HG03280 (cell line): ENCODE results near the gene CAB39.

ENCODE experiments used
- ATAC-seq: cut with Tn5 transposase; IDR thresholded peaks from one replicate; pipeline ENCODE4 v1.9.1; 2021; ENCODE audit warnings: mild to moderate bottlenecking, moderate library complexity; ENCODE audit not compliant: unreplicated experiment

The CAB39 gene

GRCh38 chr2:230712443-230713330 lies at the start of gene CAB39:
Gene CAB39 (plus strand): TSS chr2:230712842. CDS start chr2:230760002, 47,160 bp downstream.
- peak; percentile 87 for ATAC-seq

- no peak for ATAC-seq
Observed at GRCh38 chr2:230664128-230664527, 48.5 kb upstream of the CAB39 start.

GRCh38 chr2:230664844-230665243 lies 47.8 kb upstream of the CAB39 start:
- ATAC-seq = no peak

- ATAC-seq = no peak
Observed at GRCh38 chr2:230665263-230665691, 47.4 kb upstream of the CAB39 start.

- no peak for ATAC-seq
Observed at GRCh38 chr2:230666446-230666845, 46.2 kb upstream of the CAB39 start.

- ATAC-seq = no peak
Observed at GRCh38 chr2:230666885-230667712, 45.5 kb upstream of the CAB39 start.

GRCh38 chr2:230668184-230668938 lies 44.3 kb upstream of the CAB39 start:
- ATAC-seq = peak; percentile 67

- peak; percentile 39 for ATAC-seq
Observed at GRCh38 chr2:230668939-230669303, 43.7 kb upstream of the CAB39 start.

GRCh38 chr2:230669386-230669950 lies 43.2 kb upstream of the CAB39 start:
- no peak for ATAC-seq

- no peak for ATAC-seq
Observed at GRCh38 chr2:230671117-230671516, 41.5 kb upstream of the CAB39 start.

- no peak for ATAC-seq
Observed at GRCh38 chr2:230672836-230673235, 39.8 kb upstream of the CAB39 start.

- no peak for ATAC-seq
Observed at GRCh38 chr2:230674401-230674800, 38.2 kb upstream of the CAB39 start.

GRCh38 chr2:230674966-230675672 lies 37.5 kb upstream of the CAB39 start:
- no peak for ATAC-seq

- no peak for ATAC-seq
Observed at GRCh38 chr2:230676546-230676945, 36.1 kb upstream of the CAB39 start.

- ATAC-seq = no peak
Observed at GRCh38 chr2:230677201-230677946, 35.3 kb upstream of the CAB39 start.

GRCh38 chr2:230678018-230678417 lies 34.6 kb upstream of the CAB39 start:
- no peak for ATAC-seq

- ATAC-seq = no peak
Observed at GRCh38 chr2:230678451-230678850, 34.2 kb upstream of the CAB39 start.

- no peak for ATAC-seq
Observed at GRCh38 chr2:230680463-230681170, 32.0 kb upstream of the CAB39 start.

GRCh38 chr2:230681171-230681545 lies 31.5 kb upstream of the CAB39 start:
- no peak for ATAC-seq
